ENCODE results near the gene CSNK1E.
A peak's percentile ranks its signal among the peaks of the same experiment; 100 is the strongest.

CSNK1E gene

GRCh38 chr22:38269466-38269865 lies 47.8 kb downstream of the CSNK1E start:
- H3K4me1 Mint-ChIP-seq (ENCODE audit: low read depth), result peaks cover 50% of the 10 kb centered on the region
- no peak overlapping the region for H3K27ac Mint-ChIP-seq

GRCh38 chr22:38267086-38267485 lies 50.1 kb downstream of the CSNK1E start:
- Mint-ChIP-seq H3K27me3 (ENCODE audit: low read depth) (no peaks in the 10 kb centered on the region), H3K4me3 (peak overlapping the region; percentile 59), H3K36me3 (ENCODE audit: low read depth) (peaks cover 10% of the 10 kb centered on the region), H3K9me3 (no peaks in the 10 kb centered on the region), H3K27ac (peak overlapping the region; percentile 79), H3K4me1 (ENCODE audit: low read depth) (peaks cover 41% of the 10 kb centered on the region)
- DNase-seq (ENCODE audit: low spot score), result peak; percentile 51

More at GRCh38 chr22:38269466-38269865, 47.8 kb downstream of the CSNK1E start:
- peaks cover 6% of the 10 kb centered on the region for H3K36me3 Mint-ChIP-seq (ENCODE audit: low read depth)
- no peak overlapping the region for H3K4me3 Mint-ChIP-seq
- H3K27me3 Mint-ChIP-seq (ENCODE audit: low read depth), result peaks cover 4% of the 10 kb centered on the region
- DNase-seq (ENCODE audit: low spot score), result no peak
- H3K9me3 Mint-ChIP-seq, result no peaks in the 10 kb centered on the region

- H3K4me1 Mint-ChIP-seq (ENCODE audit: low read depth), result peaks cover 33% of the 10 kb centered on the region
Observed at GRCh38 chr22:38266120-38266519, 51.1 kb downstream of the CSNK1E start.

GRCh38 chr22:38264322-38264843 lies 52.9 kb downstream of the CSNK1E start:
- H3K4me3 Mint-ChIP-seq, result no peak overlapping the region
- DNase-seq (ENCODE audit: low spot score), result no peak
- H3K27ac Mint-ChIP-seq, result no peak overlapping the region
- peaks cover 10% of the 10 kb centered on the region for H3K36me3 Mint-ChIP-seq (ENCODE audit: low read depth)
- H3K27me3 Mint-ChIP-seq (ENCODE audit: low read depth), result no peaks in the 10 kb centered on the region
- peaks cover 26% of the 10 kb centered on the region for H3K4me1 Mint-ChIP-seq (ENCODE audit: low read depth)
- no peaks in the 10 kb centered on the region for H3K9me3 Mint-ChIP-seq

More at GRCh38 chr22:38266120-38266519, 51.1 kb downstream of the CSNK1E start:
- no peak overlapping the region for H3K4me3 Mint-ChIP-seq
- no peak for DNase-seq (ENCODE audit: low spot score)
- peak overlapping the region; percentile 41 for H3K27ac Mint-ChIP-seq
- no peaks in the 10 kb centered on the region for H3K9me3 Mint-ChIP-seq
- H3K36me3 Mint-ChIP-seq (ENCODE audit: low read depth), result peaks cover 10% of the 10 kb centered on the region
- no peaks in the 10 kb centered on the region for H3K27me3 Mint-ChIP-seq (ENCODE audit: low read depth)

- Mint-ChIP-seq H3K27ac (no peak overlapping the region), H3K27me3 (ENCODE audit: low read depth) (no peaks in the 10 kb centered on the region), H3K9me3 (no peaks in the 10 kb centered on the region), H3K4me1 (ENCODE audit: low read depth) (peaks cover 16% of the 10 kb centered on the region), H3K36me3 (ENCODE audit: low read depth) (peaks cover 8% of the 10 kb centered on the region), H3K4me3 (no peak overlapping the region)
- DNase-seq (ENCODE audit: low spot score), result peak; percentile 14
Observed at GRCh38 chr22:38262051-38262795, 55.0 kb downstream of the CSNK1E start.

- peaks cover 8% of the 10 kb centered on the region for H3K36me3 Mint-ChIP-seq (ENCODE audit: low read depth)
- H3K4me3 Mint-ChIP-seq, result no peak overlapping the region
- H3K9me3 Mint-ChIP-seq, result no peaks in the 10 kb centered on the region
- no peak overlapping the region for H3K27ac Mint-ChIP-seq
- peaks cover 6% of the 10 kb centered on the region for H3K4me1 Mint-ChIP-seq (ENCODE audit: low read depth)
- DNase-seq (ENCODE audit: low spot score), result no peak
- no peaks in the 10 kb centered on the region for H3K27me3 Mint-ChIP-seq (ENCODE audit: low read depth)
Observed at GRCh38 chr22:38260761-38261681, 56.2 kb downstream of the CSNK1E start.

- H3K4me3 Mint-ChIP-seq, result no peak overlapping the region
- peaks cover 2% of the 10 kb centered on the region for H3K4me1 Mint-ChIP-seq (ENCODE audit: low read depth)
- H3K36me3 Mint-ChIP-seq (ENCODE audit: low read depth), result peaks cover 4% of the 10 kb centered on the region
- no peaks in the 10 kb centered on the region for H3K9me3 Mint-ChIP-seq
- DNase-seq (ENCODE audit: low spot score), result no peak
- H3K27ac Mint-ChIP-seq, result no peak overlapping the region
- H3K27me3 Mint-ChIP-seq (ENCODE audit: low read depth), result no peaks in the 10 kb centered on the region
Observed at GRCh38 chr22:38259370-38259769, 57.9 kb downstream of the CSNK1E start.

- H3K9me3 Mint-ChIP-seq, result no peaks in the 10 kb centered on the region
- H3K4me3 Mint-ChIP-seq, result no peak overlapping the region
- H3K27ac Mint-ChIP-seq, result no peak overlapping the region
Observed at GRCh38 chr22:38258895-38259294, 58.3 kb downstream of the CSNK1E start.

GRCh38 chr22:38257650-38258250 lies 59.5 kb downstream of the CSNK1E start:
- Mint-ChIP-seq H3K27ac (no peak overlapping the region), H3K4me1 (ENCODE audit: low read depth) (peaks cover 2% of the 10 kb centered on the region), H3K9me3 (no peaks in the 10 kb centered on the region), H3K27me3 (ENCODE audit: low read depth) (no peaks in the 10 kb centered on the region), H3K36me3 (ENCODE audit: low read depth) (no peaks in the 10 kb centered on the region), H3K4me3 (no peak overlapping the region)
- no peak for DNase-seq (ENCODE audit: low spot score)

More at GRCh38 chr22:38258895-38259294, 58.3 kb downstream of the CSNK1E start:
- H3K36me3 Mint-ChIP-seq (ENCODE audit: low read depth), result peaks cover 4% of the 10 kb centered on the region
- no peaks in the 10 kb centered on the region for H3K27me3 Mint-ChIP-seq (ENCODE audit: low read depth)
- peaks cover 2% of the 10 kb centered on the region for H3K4me1 Mint-ChIP-seq (ENCODE audit: low read depth)
- DNase-seq (ENCODE audit: low spot score), result no peak

- Mint-ChIP-seq H3K4me1 (ENCODE audit: low read depth) (peaks cover 2% of the 10 kb centered on the region), H3K27ac (no peak overlapping the region), H3K4me3 (no peak overlapping the region), H3K27me3 (ENCODE audit: low read depth) (no peaks in the 10 kb centered on the region), H3K9me3 (no peaks in the 10 kb centered on the region), H3K36me3 (ENCODE audit: low read depth) (no peaks in the 10 kb centered on the region)
- DNase-seq (ENCODE audit: low spot score), result no peak
Observed at GRCh38 chr22:38257181-38257580, 60.1 kb downstream of the CSNK1E start.

GRCh38 chr22:38255697-38256096 lies 61.5 kb downstream of the CSNK1E start:
- no peak overlapping the region for H3K27ac Mint-ChIP-seq
- H3K36me3 Mint-ChIP-seq (ENCODE audit: low read depth), result no peaks in the 10 kb centered on the region
- peaks cover 2% of the 10 kb centered on the region for H3K4me1 Mint-ChIP-seq (ENCODE audit: low read depth)
- H3K4me3 Mint-ChIP-seq, result no peak overlapping the region
- H3K27me3 Mint-ChIP-seq (ENCODE audit: low read depth), result no peaks in the 10 kb centered on the region
- DNase-seq (ENCODE audit: low spot score), result no peak
- H3K9me3 Mint-ChIP-seq, result no peaks in the 10 kb centered on the region

- no peak for DNase-seq (ENCODE audit: low spot score)
- H3K9me3 Mint-ChIP-seq, result no peaks in the 10 kb centered on the region
- no peaks in the 10 kb centered on the region for H3K27me3 Mint-ChIP-seq (ENCODE audit: low read depth)
- no peaks in the 10 kb centered on the region for H3K4me1 Mint-ChIP-seq (ENCODE audit: low read depth)
- H3K27ac Mint-ChIP-seq, result no peak overlapping the region
- no peak overlapping the region for H3K4me3 Mint-ChIP-seq
- peaks cover 3% of the 10 kb centered on the region for H3K36me3 Mint-ChIP-seq (ENCODE audit: low read depth)
Observed at GRCh38 chr22:38251341-38251692, 65.9 kb downstream of the CSNK1E start.

- Mint-ChIP-seq H3K4me3 (no peak overlapping the region), H3K36me3 (ENCODE audit: low read depth) (peaks cover 3% of the 10 kb centered on the region), H3K27ac (no peak overlapping the region), H3K27me3 (ENCODE audit: low read depth) (no peaks in the 10 kb centered on the region), H3K4me1 (ENCODE audit: low read depth) (no peaks in the 10 kb centered on the region), H3K9me3 (no peaks in the 10 kb centered on the region)
- DNase-seq (ENCODE audit: low spot score), result no peak
Observed at GRCh38 chr22:38250643-38251340, 66.4 kb downstream of the CSNK1E start.
